IPS-11a (cell line): ENCODE results near the gene RANBP3.

Source experiments
- H3K4me3 ChIP-seq: one replicate; pipeline ENCODE4 v1.5.1; 2013; ENCODE audit warnings: low read depth, low read length, control low read depth

Gene RANBP3

DNA sequence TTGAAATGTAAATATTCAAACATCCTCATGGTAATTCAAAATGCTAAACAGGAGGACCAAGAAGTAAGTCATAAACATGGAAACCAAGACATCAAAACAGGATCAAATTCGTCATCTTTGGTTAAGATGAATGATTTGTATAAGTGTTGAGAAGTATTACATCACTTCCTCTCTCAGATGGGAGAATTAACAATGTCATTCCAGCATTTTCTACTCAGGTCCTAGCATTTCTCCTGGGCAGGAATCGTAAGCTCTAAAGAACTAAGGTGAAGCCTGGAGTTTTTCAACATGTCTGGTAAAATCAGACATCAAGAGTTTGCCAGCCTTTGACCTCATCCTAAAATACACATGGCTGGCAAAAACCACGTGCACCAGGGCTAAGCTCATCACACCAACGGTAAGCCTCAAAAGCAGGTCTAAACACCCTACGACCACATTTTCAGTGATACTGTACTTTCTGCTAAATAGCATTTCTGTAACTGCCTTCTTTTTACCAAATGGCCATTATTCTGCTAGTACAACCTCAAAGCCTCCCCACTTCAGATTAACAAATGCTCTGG lies 24.8 kb downstream of the RANBP3 start:
- no peak overlapping the region for H3K4me3 ChIP-seq

DNA sequence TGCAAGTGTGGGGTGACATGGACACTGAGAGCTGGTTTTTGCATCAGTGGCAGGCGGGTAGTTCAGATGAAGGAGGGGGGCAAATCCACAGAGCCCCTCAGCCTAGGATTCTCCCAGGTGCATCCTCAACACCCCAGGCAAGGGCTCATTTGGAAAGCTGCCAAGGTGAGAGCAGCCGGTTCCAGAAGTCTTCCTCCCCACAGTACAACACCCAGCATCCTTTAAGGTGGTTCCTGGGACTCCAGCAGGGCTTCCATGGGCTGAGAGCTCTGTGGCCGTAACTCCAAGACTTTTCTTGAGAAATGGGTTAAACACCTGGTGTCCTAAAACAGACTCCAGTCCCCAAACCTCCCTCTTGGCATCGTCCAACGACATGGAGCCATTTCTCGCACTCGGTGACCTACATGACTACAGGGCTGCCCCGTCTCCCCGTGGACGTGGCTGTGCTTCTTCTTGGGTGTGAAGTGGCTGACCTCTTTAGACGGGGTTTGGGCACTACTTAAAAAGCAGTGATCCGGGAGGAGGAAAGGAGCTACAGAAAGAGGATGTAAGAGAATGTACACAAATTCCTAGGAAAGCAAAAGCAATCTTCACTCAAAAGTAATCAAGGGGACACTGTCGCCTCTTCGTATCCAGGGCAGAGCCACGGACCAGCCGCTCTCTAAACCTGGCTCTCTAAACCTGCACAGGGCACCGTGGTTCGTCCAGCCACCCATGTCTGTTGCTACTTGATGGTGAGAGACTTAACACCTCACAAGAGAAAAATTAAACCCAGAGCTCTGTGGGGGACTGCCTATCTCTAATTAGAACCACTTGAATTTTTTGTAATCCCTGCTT lies 25.5 kb downstream of the RANBP3 start:
- no peak overlapping the region for H3K4me3 ChIP-seq

DNA sequence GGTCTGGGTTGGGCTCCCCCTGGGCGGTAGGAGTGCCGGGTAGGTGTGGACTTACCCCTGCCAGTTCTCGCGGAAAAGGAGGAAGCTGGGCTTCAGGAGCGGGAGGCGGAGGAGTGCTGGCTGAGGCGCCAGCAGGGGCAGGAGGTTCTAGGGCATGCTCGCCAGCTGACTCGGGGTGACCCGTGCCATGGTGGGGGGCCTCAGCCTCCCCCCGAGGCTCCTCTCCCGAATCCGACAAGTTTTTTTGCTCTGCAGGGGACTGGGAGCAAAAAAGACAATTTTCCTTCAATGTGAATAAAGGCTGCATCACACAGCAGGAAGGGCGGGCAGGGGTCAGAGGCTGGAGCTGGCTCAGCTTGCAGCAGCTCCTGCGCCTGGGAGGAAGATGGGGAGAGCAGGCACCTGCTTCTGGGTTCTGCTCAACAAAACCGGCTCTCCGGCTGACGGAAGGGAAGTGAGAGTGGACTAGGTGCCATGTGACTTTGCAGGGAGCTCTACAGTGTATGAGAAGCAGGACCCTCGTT lies 26.5 kb downstream of the RANBP3 start:
- H3K4me3 ChIP-seq: no peak overlapping the region

DNA sequence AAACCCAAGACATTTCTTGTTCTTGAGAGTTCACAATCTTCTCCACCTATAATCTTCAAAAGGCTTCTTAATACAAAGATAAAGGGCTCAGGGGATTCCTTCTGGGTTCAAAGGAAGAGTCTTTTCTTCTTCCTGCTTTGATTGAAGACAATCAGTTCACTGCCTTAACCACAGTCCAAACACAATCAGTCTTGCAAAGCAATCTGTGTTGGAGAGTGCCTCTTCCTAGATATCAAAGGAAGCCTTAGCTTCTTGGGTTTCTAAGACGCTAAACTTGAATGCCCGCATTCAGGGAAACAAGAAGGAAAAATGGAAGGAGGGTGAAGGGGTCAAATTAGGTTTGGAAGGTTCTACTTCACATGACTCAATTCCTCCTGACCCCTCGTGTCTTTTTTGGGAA lies 27.2 kb downstream of the RANBP3 start:
- no peak overlapping the region for H3K4me3 ChIP-seq

DNA sequence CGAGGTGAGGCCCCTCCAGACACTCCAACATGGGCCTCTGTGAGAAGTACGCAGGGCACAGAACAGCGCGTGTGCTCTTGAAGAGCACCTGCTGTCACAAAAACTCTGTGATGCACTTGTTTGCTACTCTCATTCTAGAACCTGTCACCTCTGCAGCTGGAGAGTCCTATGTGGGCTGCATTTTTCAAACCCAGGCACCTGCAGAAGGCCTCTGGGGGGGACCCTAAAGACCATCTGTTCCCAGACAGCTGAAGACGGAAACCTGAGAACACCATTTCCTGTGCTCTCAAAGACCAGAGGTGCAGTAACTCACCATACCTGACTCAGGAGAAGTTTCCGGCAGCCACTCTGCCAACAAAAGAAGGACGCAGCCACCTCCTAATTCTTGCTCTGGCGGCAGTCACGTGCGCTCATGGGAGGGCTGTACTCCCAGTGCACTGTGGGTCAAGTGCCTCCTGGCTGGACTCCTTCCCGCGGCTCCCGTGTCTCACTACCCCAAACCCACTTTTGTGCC lies 28.1 kb downstream of the RANBP3 start:
- no peak overlapping the region for H3K4me3 ChIP-seq

DNA sequence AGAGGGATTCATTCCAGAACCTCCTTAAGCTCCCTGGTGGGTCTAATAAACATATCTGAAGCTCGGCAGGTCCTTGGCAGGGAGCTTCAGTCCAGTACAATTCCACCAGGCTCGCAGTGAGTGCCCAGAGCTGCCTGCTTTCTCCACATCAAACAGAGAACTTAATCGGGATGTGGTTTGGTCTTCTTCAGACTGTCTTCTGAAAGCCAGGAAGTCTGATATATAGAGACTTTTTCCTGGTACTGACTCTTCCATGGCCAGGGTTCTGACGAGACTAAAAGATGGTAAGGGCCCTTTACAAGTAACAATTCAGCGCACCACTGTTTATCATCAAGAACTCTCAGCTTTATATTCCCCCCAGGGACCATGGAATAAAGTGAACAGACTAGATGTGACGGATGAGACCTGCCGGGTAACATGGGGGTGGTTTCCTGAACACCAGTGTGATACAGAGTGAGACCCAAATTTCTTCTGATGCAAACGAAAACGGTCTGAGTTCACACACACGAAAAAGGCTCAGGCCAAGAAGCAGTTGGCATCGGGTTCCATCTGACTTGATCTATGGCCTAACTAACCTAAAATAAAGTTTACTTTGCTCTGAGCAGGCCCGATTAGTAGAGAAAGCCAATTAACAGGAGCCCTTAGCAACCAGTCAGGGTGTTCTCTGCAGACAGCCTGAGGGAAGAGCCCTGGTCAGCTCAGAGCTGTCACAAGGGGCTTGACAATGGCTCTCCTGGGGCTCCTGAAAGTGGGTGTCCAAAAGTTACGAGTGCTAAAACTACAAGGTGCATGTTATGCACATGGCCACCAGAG lies 29.0 kb downstream of the RANBP3 start:
- H3K4me3 ChIP-seq: no peak overlapping the region

DNA sequence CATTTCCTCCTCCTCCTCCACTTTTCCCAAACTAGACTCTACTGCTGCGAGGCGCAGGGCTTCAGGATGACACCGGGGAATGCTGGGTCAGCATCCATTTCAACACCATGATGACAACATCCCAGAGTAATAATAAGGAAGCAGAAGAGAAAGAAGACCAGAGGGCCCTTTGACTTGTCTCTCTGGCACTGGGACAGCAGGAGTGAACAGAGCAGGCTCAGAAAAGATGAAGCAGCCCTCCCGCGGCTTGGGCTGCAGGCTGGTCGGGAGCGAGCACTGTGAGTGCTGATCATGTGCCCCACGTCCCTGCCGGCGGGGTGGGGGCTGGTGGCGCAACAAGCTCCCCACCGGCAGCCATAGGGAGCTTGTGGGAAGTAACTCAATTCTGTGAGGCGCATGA lies 30.5 kb downstream of the RANBP3 start:
- H3K4me3 ChIP-seq: no peak overlapping the region

DNA sequence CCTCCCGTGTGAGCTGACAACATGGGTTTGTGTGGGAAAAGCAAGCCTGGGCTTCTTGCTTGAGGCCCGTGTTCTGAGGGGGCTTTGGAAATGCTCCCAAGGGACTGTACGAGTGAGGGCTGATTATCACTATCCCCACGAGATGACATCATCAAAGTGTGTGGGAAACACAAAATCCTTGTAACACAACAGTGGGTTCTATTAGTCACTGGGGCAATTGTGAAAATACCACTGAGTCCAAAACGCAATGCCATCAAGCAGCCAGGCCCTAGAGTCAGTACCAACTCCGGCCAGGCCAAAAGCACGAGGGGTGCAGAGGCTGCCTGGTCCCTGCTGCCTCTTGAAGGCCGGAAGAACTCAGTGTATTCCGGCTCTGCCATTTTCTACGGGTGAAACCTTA lies 34.3 kb downstream of the RANBP3 start:
- H3K4me3 ChIP-seq: no peak overlapping the region

DNA sequence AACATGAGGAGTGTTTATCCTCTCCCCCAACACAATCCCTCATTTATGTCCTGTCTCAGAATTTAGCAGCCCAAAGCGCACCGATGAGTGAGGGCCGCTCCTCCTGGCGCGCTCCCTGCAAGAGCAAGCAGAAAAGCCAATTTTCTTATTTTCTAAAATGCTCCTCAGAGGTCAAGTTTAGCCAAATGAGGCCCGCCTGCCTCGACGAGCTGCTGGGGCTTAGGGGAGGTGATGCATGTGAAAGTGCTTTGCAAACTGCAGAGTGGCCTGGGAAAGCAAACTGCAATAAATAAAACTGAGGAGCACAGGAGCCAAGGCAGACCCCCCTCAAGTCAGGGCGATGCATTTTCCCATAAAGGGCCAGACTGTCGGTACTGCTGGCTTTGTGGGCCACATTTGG lies 34.9 kb downstream of the RANBP3 start:
- no peak overlapping the region for H3K4me3 ChIP-seq

DNA sequence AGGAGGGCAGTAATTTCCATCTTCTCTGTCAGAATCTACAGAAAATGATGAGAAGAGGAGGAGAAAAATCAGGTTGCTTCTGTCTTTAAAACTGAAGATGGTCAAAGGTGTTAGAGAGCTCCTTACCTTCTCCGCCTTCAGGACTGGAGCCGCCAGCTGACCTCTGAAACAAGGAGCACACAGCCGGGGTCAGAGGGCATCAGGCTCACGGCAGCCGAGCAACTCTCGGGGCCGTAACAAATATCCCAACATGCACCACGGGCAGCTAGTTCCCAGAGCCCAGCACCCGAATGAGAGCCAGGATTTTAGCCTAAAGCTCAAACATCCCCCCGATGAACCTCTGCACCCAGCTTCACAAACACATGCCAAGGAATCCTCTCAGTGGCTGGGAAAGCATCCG lies 36.3 kb downstream of the RANBP3 start:
- H3K4me3 ChIP-seq: no peak overlapping the region

DNA sequence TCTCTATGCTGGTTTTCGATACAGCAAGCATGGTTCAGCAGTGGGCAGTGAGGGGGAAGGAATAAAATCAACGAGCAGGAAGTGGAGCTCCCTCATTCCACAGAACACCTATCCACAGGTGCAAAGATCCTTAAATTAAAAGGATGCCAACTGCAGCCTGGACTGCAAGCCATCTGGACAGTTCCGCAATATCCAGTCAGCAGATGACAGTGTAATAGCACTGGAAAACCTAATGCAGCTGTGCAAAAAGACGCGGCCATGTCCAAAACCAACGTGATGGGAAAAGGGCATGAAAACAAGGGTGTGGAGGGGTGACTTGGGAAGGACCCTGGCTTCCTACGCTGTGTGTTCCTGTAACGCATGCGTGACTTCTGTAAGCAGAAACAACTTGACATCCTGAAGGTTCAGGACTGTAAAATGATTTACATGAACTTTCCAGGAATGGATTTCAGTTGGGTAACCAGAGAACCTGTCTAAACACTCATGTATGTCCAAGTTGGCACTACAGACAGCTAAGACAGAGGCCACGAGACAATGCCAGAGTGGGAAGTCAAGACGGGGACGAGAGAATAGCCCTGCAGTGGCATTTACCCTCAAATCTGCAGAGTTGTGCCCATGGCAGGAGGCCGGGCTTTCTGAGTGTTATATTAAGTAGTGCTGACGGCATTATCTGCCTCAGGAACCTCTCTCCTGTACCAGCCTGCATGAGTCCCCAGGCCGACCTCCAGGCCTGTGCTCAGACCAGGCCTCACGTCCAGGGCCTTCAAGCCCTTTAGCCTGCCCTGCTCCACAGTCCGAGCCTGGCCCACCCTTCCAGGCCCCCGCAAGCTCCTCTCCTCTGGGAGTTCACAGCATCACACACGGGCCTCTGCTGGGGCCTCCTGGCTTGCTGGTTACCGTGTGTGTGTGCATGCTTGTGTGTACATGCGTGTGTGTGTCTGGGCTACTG lies 37.4 kb downstream of the RANBP3 start:
- no peak overlapping the region for H3K4me3 ChIP-seq

DNA sequence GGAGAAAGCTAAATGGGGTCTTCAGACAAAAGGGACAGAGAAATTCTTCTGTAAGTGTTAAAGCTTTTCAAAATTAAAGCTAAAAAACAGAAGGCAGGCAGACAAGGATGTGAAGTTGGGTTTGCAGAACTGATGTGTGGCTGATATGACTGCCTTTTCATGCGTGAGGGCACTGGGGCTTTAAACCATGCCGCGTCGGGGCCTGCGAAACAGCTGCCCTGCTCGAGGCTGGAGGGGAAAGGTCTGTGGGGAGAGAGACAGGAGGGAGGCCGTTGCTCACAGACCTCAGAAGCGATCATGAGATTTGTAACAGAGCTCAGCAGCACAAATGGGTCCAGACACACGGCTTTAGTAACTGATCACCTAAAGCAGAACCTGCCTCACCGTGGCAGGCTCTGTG lies 40.4 kb downstream of the RANBP3 start:
- no peak overlapping the region for H3K4me3 ChIP-seq

DNA sequence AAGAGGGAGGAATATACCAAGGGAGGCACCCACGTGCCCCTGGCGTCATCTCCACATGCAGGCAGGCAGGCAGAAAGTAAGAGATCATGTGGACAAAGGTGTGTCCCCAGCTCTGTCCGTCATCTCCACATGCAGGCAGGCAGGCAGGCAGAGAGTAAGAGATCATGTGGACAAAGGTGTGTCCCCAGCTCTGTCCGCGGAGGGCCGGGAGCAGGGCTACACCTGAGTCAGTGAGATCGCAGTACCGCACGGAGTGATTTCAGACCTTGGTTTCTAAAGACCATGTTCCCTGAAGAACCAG lies 41.7 kb downstream of the RANBP3 start:
- no peak overlapping the region for H3K4me3 ChIP-seq

DNA sequence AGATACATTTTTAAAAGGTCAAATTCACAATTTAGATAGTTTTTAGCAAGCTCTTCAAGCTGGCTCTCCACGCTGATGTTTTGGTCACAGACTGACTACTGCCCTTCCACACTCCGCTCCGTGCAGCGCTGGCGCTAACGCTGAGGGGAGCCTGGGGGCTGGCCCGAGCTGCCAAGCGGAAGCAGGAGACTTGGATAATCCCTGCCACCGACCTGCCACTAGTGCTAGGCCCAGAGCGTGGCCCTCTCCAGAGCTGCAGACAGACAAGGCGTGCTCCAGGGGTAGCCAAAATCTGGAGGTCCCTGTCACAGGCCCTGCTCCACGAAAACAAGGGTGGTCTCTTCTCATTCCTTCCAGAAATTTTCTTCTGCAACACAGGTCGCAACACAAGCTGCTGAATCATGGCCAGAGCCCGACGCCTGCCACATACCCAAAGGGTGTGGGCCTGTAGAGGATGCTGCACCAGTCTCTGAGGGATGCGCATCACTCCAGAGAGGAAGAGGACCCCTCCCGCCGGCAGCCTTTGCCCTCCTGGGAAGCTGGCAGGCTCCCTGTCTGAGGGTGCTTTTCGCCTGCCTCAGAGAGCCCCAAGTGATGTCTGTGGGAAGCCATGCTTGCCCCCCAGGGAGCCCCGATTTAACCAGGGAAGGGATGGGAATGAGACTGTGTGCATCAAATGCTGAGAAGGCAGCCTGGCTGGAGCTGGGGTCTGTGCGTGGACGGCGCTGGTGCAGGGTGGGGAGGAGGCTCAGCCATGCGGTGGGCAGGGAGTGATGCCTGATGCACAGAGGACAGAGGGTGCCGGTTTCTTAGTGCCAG lies 42.3 kb downstream of the RANBP3 start:
- no peak overlapping the region for H3K4me3 ChIP-seq

DNA sequence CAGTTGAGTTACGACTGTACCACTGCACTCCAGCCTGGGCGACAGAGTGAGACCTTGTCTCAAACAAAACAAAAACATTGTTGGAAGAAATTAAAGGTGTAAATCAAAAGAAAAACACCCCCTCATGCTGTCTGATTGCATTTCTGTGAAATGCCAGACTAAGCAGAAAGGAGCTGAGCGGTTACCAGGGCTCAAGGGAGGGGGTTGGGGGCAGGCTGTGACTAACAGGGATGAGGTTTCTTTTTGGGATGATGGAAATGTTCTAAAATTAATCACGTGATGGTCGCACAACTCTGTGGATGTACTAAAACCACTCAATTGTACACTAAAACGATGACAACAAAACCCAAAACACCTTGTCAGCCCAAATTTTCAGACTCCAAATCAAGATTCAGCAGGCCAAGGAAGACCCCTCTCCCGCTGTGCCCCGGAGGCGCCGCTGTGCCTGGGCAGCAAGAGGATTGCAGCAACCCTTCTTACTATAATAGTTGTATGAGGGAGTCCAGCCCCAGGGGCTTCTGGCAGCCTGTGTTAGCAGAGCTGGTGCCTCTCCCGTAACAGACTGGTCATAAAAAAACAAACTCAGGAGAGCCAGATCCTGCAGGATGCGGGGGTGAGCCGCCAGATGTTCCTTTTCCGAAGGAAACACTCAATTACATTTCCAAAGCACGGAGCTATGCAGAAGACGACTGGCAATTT lies 43.0 kb downstream of the RANBP3 start:
- H3K4me3 ChIP-seq: no peak overlapping the region

DNA sequence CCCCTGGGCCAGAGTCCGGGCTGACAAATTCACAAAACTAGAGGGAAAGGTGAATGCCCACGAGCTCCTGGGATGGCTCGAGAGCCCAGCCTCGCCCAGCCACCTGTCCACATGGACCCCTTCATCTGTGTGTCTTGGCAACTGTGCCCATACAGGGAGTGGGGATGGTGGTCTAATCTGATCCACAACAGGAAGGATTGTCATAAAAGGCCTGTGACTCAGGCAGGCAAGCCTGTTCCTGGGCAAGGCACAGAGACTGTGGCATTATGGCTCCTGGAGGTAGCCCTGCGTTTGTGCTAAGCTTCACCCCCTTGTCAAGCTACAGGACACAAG lies 43.9 kb downstream of the RANBP3 start:
- no peak overlapping the region for H3K4me3 ChIP-seq

DNA sequence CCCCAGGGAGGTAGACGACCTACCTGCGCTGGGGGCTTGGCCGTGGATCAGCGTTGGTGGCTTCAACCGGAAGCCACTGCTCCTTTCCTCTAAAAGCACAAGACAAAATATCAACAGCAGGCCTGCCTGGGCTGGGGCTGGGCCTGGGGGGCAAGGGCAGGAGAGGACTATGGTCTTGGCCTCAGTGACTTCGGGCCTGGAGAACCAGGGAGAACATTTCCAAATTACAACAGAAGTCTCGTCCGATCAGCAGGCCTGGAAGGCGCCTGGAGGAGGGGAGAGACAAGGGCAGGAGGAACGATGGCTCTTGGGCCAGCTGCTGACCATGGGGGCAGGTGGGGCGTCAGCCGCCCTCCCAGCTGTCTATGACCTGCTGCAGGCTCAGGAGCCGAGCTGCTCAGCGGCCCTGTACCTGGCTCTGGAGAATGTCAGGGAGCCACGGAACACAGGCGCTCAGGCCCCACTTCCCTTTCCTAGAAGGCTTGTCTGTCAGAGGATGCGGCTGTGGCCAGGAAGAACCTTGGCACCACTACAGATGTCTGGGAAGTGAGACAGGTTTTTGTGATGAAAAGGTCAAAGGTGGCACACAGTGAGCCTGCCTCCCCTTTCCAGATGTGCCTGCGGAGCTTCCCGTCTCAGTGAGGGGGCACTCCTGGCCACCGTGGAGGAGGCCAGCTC lies 44.4 kb downstream of the RANBP3 start:
- H3K4me3 ChIP-seq: no peak overlapping the region

DNA sequence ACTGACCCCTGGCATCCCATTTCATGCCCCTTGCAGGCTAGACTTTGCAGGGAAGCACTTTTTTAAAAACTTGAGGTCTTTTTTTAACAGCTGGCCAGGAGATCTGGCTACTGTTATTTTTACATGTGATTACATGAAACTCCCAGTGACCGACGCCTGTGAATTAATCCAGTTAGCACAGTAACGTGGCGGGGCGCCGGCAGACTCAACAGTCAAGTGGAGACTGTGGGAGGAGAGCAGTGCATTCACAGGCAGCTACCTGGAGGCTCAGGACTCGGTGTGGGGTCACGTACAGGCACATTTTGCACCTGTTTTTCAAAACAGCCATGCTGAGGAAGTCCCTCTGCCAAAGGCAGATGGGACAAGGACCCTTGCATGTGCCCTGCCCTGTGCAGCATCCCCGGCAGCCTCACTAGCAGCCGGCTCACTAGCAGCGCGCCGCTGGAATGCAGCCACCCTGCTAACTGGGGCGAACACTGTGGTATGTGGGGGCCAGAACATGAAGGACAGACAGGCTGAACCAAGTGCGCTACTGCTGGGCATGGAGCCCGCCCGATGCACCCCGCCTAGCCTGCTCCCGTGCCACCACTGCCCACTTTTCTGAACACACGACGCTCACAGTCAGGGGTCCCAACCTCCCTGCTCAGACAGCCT lies 45.2 kb downstream of the RANBP3 start:
- no peak overlapping the region for H3K4me3 ChIP-seq
